ENCODE results near the gene TBC1D16. TPM values are rescaled to one million over a fixed set of nuclear protein-coding genes. Genes with fewer than 3 reads are reported as not detected.

The TBC1D16 gene
- total RNA-seq, 3 donors from 2014 or later, result 10.9 to 23.4 (median 22.1) TPM

GRCh38 chr17:79949656-79950209 lies 85.9 kb downstream of the TBC1D16 start:
- intact Hi-C loops (cut with DNase I, micrococcal nuclease), result no loop called here
- Histone ChIP-seq H3K4me3 (no peak overlapping the region), H3K4me1 (ENCODE audit: low read depth) (no peaks in the 10 kb centered on the region), H3K36me3 (ENCODE audit: low read depth) (no peaks in the 10 kb centered on the region), H3K9me3 (no peaks in the 10 kb centered on the region)
- ATAC-seq (no peak), DNase-seq (peak in 1 of 3 donors; percentile 1)
- no peak for TF ChIP-seq CTCF (IDR thresholded peaks at IDR 0.05)

DNA sequence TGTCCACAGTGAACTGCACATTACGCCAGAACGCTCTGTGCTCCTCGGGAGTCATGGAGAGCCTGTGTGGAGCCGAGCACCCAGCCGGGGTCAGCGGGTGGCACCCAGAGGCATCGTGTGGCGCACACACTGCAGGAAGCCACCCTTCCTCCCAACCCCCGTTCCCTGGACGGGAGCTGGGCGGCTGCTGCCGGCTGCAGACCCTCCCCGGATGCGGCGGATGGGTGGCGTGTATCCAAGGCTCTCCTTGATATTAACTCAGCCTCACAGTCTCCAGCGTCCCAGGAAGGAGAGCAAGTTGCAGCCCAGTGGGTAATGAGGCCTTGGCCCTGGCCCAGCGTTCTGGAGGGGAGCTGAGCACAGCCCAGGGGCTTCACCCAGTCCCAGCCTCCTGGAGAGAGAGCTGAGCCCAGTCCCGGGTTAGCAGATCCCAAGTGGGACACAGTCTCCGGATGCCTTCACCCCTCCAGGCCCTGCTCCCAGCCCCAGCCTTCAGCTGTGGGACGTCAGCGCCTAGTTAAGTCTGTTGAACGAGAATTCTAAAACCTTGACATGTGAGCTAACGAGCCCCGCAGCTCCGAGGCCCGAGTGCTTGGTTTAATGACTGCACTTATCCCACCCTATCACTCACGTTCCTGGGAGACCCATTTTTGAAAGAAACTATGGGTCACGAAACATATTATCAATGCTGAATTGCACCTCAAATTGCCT lies 86.6 kb downstream of the TBC1D16 start:
- intact Hi-C loops (cut with DNase I, micrococcal nuclease), result no loop called here
- Histone ChIP-seq H3K36me3 (ENCODE audit: low read depth) (no peaks in the 10 kb centered on the region), H3K9me3 (no peaks in the 10 kb centered on the region), H3K4me1 (ENCODE audit: low read depth) (no peaks in the 10 kb centered on the region), H3K4me3 (no peak overlapping the region)
- DNase-seq, result peak in 1 of 3 donors; percentile 15
- no peak for TF ChIP-seq CTCF (IDR thresholded peaks at IDR 0.05)
- ATAC-seq, result no peak

GRCh38 chr17:79948406-79948944 lies 87.2 kb downstream of the TBC1D16 start:
- peak in 1 of 3 donors; percentile 1 for DNase-seq

GRCh38 chr17:79947351-79948031 lies 88.2 kb downstream of the TBC1D16 start:
- no peak overlapping the region for H3K4me3 ChIP-seq
- no peak for TF ChIP-seq CTCF (IDR thresholded peaks at IDR 0.05)
- no peak for ATAC-seq
- H3K9me3 ChIP-seq, result no peaks in the 10 kb centered on the region
- H3K4me1 ChIP-seq (ENCODE audit: low read depth), result no peaks in the 10 kb centered on the region
- intact Hi-C loops (cut with DNase I, micrococcal nuclease), result no loop called here
- DNase-seq, result peak in 1 of 3 donors; percentile 24
- no peaks in the 10 kb centered on the region for H3K36me3 ChIP-seq (ENCODE audit: low read depth)

More at GRCh38 chr17:79948406-79948944, 87.2 kb downstream of the TBC1D16 start:
- intact Hi-C loops (cut with DNase I, micrococcal nuclease), result no loop called here
- no peak for ATAC-seq
- H3K4me3 ChIP-seq, result no peak overlapping the region
- H3K36me3 ChIP-seq (ENCODE audit: low read depth), result no peaks in the 10 kb centered on the region
- H3K4me1 ChIP-seq (ENCODE audit: low read depth), result no peaks in the 10 kb centered on the region
- no peaks in the 10 kb centered on the region for H3K9me3 ChIP-seq
- no peak for TF ChIP-seq CTCF (IDR thresholded peaks at IDR 0.05)

GRCh38 chr17:79946352-79947231 lies 89.1 kb downstream of the TBC1D16 start:
- Histone ChIP-seq H3K4me1 (ENCODE audit: low read depth) (no peaks in the 10 kb centered on the region), H3K4me3 (no peak overlapping the region), H3K36me3 (ENCODE audit: low read depth) (no peaks in the 10 kb centered on the region), H3K9me3 (no peaks in the 10 kb centered on the region)
- peak in 1 of 3 donors; percentile 7 for DNase-seq
- TF ChIP-seq CTCF (IDR thresholded peaks at IDR 0.05), result no peak
- ATAC-seq, result no peak
- intact Hi-C loops (cut with DNase I, micrococcal nuclease), result no loop called here

Data from mucosa of descending colon (tissue), 3 donors.